WTC11 (cell line): ENCODE measurements around the gene ITGAV. TPM values are rescaled to one million over a fixed set of nuclear protein-coding genes. Genes with fewer than 3 reads are reported as not detected.

Experiments
- ATAC-seq: fragments of 200-7000 bp; cut with Tn5 transposase; 2 replicates; pipeline ENCODE4 v1.10.0; 2021; ENCODE audit warnings: mild to moderate bottlenecking, moderate library complexity
- CTCF ChIA-PET: fragments of 300-600 bp; sonication (Branson Sonifier 250); formaldehyde crosslinking; loops from one replicate; lab custom pipeline; 2021; ENCODE audit warnings: antibody characterized with exemption; lab: Charles Lee
- POLR2A ChIA-PET: fragments of 350-600 bp; sonication (Branson Sonifier 250); formaldehyde crosslinking; loops from one replicate; lab custom pipeline; 2021; ENCODE audit warnings: antibody characterized with exemption; lab: Charles Lee
- DNase-seq: peaks from one replicate; pipeline ENCODE4 v3.0.0; 2021; ENCODE audit warnings: low spot score
- H3K27ac Mint-ChIP-seq: 2 replicates; pipeline ENCODE4 v1.8.0; 2021; ENCODE audit warnings: mixed read lengths
- H3K27me3 Mint-ChIP-seq: 2 replicates; pipeline ENCODE4 v1.8.0; 2021; ENCODE audit warnings: low read depth, mild to moderate bottlenecking, moderate library complexity, mixed read lengths
- H3K36me3 Mint-ChIP-seq: 2 replicates; pipeline ENCODE4 v1.8.0; 2021; ENCODE audit warnings: mixed read lengths
- H3K4me1 Mint-ChIP-seq: 2 replicates; pipeline ENCODE4 v1.8.0; 2022; ENCODE audit warnings: mixed read lengths
- H3K4me3 Mint-ChIP-seq: 2 replicates; pipeline ENCODE4 v1.8.0; 2021; ENCODE audit warnings: mild to moderate bottlenecking, moderate library complexity, mixed read lengths
- H3K9me3 Mint-ChIP-seq: 2 replicates; pipeline ENCODE4 v1.8.0; 2021; ENCODE audit warnings: mixed read lengths
- CREM ChIP-seq: sonication (generic); formaldehyde crosslinking; IDR thresholded peaks from 2 replicates; pipeline ENCODE4 v1.8.1; 2022; ENCODE audit warnings: mild to moderate bottlenecking, missing genetic modification reagents, moderate library complexity
- ELF4 ChIP-seq: sonication (generic); formaldehyde crosslinking; IDR thresholded peaks from 2 replicates; pipeline ENCODE4 v1.8.1; 2022; ENCODE audit warnings: low read depth, mild to moderate bottlenecking, moderate library complexity, missing genetic modification reagents
- EMX1 ChIP-seq: fragments of 250-450 bp; sonication (Bioruptor Pico); IDR thresholded peaks from 2 replicates; pipeline ENCODE4 v1.8.0; 2021; ENCODE audit warnings: mild to moderate bottlenecking
- FOXK1 ChIP-seq: sonication (generic); formaldehyde crosslinking; IDR thresholded peaks from 2 replicates; pipeline ENCODE4 v1.8.0; 2022; ENCODE audit warnings: mild to moderate bottlenecking, moderate library complexity, missing genetic modification reagents
- FOXP1 ChIP-seq: sonication (generic); formaldehyde crosslinking; IDR thresholded peaks from 2 replicates; pipeline ENCODE4 v1.8.0; 2022; ENCODE audit warnings: missing genetic modification reagents, mild to moderate bottlenecking, moderate library complexity, borderline replicate concordance
- GABPB1 ChIP-seq: sonication (generic); formaldehyde crosslinking; IDR thresholded peaks from 2 replicates; pipeline ENCODE4 v1.8.1; 2023; ENCODE audit warnings: mild to moderate bottlenecking, missing genetic modification reagents
- GTF2I ChIP-seq: fragments of 250-450 bp; sonication (Bioruptor Pico); conservative IDR thresholded peaks from 2 replicates; pipeline ENCODE4 v1.4.0; 2021; ENCODE audit warnings: mild to moderate bottlenecking
- MXD4 ChIP-seq: fragments of 250-450 bp; sonication (Bioruptor Pico); IDR thresholded peaks from 2 replicates; pipeline ENCODE4 v1.8.0; 2021; ENCODE audit warnings: mild to moderate bottlenecking, moderate library complexity, borderline replicate concordance
- NR1H2 ChIP-seq: sonication (generic); formaldehyde crosslinking; IDR thresholded peaks from 2 replicates; pipeline ENCODE4 v1.9.0; 2021; ENCODE audit warnings: mild to moderate bottlenecking, moderate library complexity, missing genetic modification reagents
- NR2C2 ChIP-seq: sonication (generic); formaldehyde crosslinking; IDR thresholded peaks from 2 replicates; pipeline ENCODE4 v1.8.0; 2022; ENCODE audit warnings: mild to moderate bottlenecking, missing genetic modification reagents
- SMAD4 ChIP-seq: sonication (generic); formaldehyde crosslinking; IDR thresholded peaks from 2 replicates; pipeline ENCODE4 v1.8.0; 2022; ENCODE audit warnings: mild to moderate bottlenecking, missing genetic modification reagents
- SP1 ChIP-seq: sonication (generic); formaldehyde crosslinking; conservative IDR thresholded peaks from 2 replicates; pipeline ENCODE4 v1.8.1; 2022; ENCODE audit warnings: missing genetic modification reagents
- ZNF317 ChIP-seq: sonication (generic); formaldehyde crosslinking; IDR thresholded peaks from 2 replicates; pipeline ENCODE4 v1.8.1; 2023; ENCODE audit warnings: low read depth, mild to moderate bottlenecking, moderate library complexity, missing genetic modification reagents, borderline replicate concordance
- total RNA-seq: library from RNA; stranded (reverse); gene quantifications from 3 replicates; pipeline ENCODE4 v1.2.3, GENCODE V29; 2021
- TF ChIP-seq, protein P1 (sequence below): sonication (generic); formaldehyde crosslinking; IDR thresholded peaks from 2 replicates; pipeline ENCODE4 v1.8.0; 2022; ENCODE audit warnings: mild to moderate bottlenecking, missing genetic modification reagents
- TF ChIP-seq, protein P2 (sequence below): sonication (generic); formaldehyde crosslinking; IDR thresholded peaks from 2 replicates; pipeline ENCODE4 v1.8.1; 2023; ENCODE audit warnings: mild to moderate bottlenecking, missing genetic modification reagents, moderate library complexity
- TF ChIP-seq, protein P3 (sequence below): fragments of 250-450 bp; sonication (Bioruptor Pico); IDR thresholded peaks from 2 replicates; pipeline ENCODE4 v1.9.0; 2021; ENCODE audit warnings: mild to moderate bottlenecking
- TF ChIP-seq, protein P4 (sequence below): sonication (generic); formaldehyde crosslinking; IDR thresholded peaks from 2 replicates; pipeline ENCODE4 v1.8.0; 2022; ENCODE audit warnings: mild to moderate bottlenecking, missing genetic modification reagents

Gene ITGAV
- total RNA-seq, 1 experiment from 2014 or later = 30.0 TPM

DNA sequence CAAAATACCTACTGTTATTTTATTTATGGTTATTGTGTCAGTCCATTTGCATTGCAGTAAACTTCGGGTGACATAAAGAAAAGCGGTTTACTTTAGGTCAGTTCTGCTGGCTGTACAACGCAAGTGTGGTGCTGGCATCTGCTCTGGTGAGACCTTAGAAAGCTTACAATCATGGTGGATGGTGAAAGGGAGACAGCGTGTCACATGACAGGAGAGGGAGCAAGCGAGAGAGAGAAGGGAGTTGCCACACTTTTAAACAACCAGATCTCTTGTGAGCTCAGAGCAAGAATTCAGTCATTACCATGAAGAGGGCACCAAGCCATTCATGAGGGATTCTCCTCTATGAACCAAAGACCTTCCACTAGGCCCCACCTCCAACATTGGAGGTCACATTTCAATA is 102.0 kb downstream of the ITGAV start:
- peaks cover 15% of the 10 kb centered on the region for H3K36me3 Mint-ChIP-seq
- H3K4me1 Mint-ChIP-seq = peaks cover 33% of the 10 kb centered on the region
- ATAC-seq = no peak
- ChIA-PET CTCF (no interaction called here), POLR2A (no interaction called here)
- no peak overlapping the region for H3K27ac Mint-ChIP-seq
- no peaks in the 10 kb centered on the region for H3K27me3 Mint-ChIP-seq
- H3K4me3 Mint-ChIP-seq = no peak overlapping the region
- H3K9me3 Mint-ChIP-seq = peaks cover 18% of the 10 kb centered on the region
- no peak for DNase-seq
- TF ChIP-seq, protein P1, sequence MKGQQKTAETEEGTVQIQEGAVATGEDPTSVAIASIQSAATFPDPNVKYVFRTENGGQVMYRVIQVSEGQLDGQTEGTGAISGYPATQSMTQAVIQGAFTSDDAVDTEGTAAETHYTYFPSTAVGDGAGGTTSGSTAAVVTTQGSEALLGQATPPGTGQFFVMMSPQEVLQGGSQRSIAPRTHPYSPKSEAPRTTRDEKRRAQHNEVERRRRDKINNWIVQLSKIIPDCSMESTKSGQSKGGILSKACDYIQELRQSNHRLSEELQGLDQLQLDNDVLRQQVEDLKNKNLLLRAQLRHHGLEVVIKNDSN (CRISPR knock-in tag) = peak; percentile 41; the same call in 1 of the 2 replicates
- no peak for TF ChIP-seq EMX1 (CRISPR knock-in tag)
- TF ChIP-seq, protein P2, sequence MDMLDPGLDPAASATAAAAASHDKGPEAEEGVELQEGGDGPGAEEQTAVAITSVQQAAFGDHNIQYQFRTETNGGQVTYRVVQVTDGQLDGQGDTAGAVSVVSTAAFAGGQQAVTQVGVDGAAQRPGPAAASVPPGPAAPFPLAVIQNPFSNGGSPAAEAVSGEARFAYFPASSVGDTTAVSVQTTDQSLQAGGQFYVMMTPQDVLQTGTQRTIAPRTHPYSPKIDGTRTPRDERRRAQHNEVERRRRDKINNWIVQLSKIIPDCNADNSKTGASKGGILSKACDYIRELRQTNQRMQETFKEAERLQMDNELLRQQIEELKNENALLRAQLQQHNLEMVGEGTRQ (CRISPR knock-in tag) = peak; percentile 68
- TF ChIP-seq, all 79 proteins: peak for 2

DNA sequence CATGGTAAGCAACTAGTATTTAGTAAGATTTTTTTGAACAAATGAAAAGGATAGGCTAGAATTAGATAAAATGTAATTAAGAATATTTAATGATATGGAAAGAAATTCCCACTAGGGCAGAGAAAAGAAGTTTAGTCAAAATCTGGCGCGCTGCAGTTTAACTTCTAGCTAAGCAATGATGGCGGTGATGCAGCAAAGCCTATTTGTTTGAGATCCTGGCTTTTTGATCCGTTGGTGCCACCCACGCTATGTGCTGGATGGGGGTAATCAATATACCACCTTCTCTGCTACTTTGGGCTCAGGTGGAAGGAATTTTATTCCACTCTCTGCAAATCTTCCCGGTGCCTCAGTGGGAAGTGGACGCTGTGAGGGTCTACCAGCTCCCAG is 103.6 kb downstream of the ITGAV start:
- H3K4me3 Mint-ChIP-seq = peak overlapping the region; percentile 88
- CTCF ChIA-PET = interaction anchor here (1.3 kb wide), 1 partner anchor 104 kb away, joined by 5 read pairs; the partner anchor contains the start of gene ITGAV
- TF ChIP-seq GTF2I (CRISPR knock-in tag) = no peak
- TF ChIP-seq, protein P3, sequence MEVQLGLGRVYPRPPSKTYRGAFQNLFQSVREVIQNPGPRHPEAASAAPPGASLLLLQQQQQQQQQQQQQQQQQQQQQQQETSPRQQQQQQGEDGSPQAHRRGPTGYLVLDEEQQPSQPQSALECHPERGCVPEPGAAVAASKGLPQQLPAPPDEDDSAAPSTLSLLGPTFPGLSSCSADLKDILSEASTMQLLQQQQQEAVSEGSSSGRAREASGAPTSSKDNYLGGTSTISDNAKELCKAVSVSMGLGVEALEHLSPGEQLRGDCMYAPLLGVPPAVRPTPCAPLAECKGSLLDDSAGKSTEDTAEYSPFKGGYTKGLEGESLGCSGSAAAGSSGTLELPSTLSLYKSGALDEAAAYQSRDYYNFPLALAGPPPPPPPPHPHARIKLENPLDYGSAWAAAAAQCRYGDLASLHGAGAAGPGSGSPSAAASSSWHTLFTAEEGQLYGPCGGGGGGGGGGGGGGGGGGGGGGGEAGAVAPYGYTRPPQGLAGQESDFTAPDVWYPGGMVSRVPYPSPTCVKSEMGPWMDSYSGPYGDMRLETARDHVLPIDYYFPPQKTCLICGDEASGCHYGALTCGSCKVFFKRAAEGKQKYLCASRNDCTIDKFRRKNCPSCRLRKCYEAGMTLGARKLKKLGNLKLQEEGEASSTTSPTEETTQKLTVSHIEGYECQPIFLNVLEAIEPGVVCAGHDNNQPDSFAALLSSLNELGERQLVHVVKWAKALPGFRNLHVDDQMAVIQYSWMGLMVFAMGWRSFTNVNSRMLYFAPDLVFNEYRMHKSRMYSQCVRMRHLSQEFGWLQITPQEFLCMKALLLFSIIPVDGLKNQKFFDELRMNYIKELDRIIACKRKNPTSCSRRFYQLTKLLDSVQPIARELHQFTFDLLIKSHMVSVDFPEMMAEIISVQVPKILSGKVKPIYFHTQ (CRISPR knock-in tag) = no peak
- no peak for TF ChIP-seq FOXP1
- no peak for TF ChIP-seq NR2C2
- no peak for TF ChIP-seq CREM (CRISPR knock-in tag)
- TF ChIP-seq NR1H2 (CRISPR knock-in tag) = no peak
- TF ChIP-seq MXD4 (CRISPR knock-in tag) = no peak
- no peak for TF ChIP-seq ELF4
- TF ChIP-seq, protein P4, sequence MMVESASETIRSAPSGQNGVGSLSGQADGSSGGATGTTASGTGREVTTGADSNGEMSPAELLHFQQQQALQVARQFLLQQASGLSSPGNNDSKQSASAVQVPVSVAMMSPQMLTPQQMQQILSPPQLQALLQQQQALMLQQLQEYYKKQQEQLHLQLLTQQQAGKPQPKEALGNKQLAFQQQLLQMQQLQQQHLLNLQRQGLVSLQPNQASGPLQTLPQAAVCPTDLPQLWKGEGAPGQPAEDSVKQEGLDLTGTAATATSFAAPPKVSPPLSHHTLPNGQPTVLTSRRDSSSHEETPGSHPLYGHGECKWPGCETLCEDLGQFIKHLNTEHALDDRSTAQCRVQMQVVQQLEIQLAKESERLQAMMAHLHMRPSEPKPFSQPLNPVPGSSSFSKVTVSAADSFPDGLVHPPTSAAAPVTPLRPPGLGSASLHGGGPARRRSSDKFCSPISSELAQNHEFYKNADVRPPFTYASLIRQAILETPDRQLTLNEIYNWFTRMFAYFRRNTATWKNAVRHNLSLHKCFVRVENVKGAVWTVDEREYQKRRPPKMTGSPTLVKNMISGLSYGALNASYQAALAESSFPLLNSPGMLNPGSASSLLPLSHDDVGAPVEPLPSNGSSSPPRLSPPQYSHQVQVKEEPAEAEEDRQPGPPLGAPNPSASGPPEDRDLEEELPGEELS (CRISPR knock-in tag) = no peak
- no peak for TF ChIP-seq GABPB1
- TF ChIP-seq ZNF317 = no peak
- TF ChIP-seq SMAD4 (CRISPR knock-in tag) = no peak
- TF ChIP-seq FOXK1 (CRISPR knock-in tag) = no peak
- H3K36me3 Mint-ChIP-seq = peaks cover 4% of the 10 kb centered on the region
- DNase-seq (no peak), ATAC-seq (no peak)
- no peaks in the 10 kb centered on the region for H3K27me3 Mint-ChIP-seq
- H3K27ac Mint-ChIP-seq = no peak overlapping the region
- H3K4me1 Mint-ChIP-seq = peaks cover 33% of the 10 kb centered on the region
- POLR2A ChIA-PET = interaction anchor here (0.7 to 0.8 kb wide), 3 partner anchors 87 to 207 kb away, joined by 3 to 4 read pairs (median 3); partner anchors contain the start of gene ZC3H15
- H3K9me3 Mint-ChIP-seq = peaks cover 4% of the 10 kb centered on the region

DNA sequence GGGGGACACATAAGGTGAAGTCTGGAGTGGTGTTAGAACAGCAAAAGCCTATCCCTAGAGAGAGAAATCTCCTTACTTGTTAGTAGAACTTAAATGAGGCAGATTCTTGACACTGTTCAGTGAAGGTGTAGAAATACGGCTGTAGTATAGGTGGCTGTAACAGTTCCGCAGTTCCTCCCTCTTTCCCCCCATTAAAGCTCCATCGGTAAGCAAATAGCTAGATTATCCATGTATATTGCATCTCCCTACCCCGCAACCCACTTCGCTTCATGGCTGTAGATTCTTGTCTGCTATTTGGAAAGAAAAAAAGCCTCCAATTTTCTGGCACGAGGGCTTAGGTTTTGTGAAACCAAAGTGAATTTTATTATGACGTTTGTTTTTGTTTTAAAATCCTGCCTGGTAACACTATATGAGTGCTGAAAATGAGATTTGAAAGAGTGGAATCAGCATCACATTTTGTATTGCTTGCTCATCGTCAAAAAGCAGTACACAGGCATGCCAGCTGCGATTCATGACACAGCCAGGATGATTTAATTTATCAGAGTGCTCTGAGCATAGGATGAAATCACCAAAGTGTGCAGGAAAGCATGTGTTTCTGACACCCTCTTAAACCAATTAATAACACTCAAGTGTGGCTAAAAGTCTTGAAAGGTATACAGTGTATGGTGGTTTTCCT is 105.4 kb downstream of the ITGAV start:
- no peaks in the 10 kb centered on the region for H3K36me3 Mint-ChIP-seq
- CTCF ChIA-PET = interaction anchor here (1.0 kb wide), 1 partner anchor 40 kb away, joined by 4 read pairs; no protein-coding TSS in a partner anchor
- no peak overlapping the region for H3K27ac Mint-ChIP-seq
- no peak for DNase-seq
- peaks cover 40% of the 10 kb centered on the region for H3K4me1 Mint-ChIP-seq
- no peaks in the 10 kb centered on the region for H3K27me3 Mint-ChIP-seq
- no peak for ATAC-seq
- no peaks in the 10 kb centered on the region for H3K9me3 Mint-ChIP-seq
- TF ChIP-seq SP1 (CRISPR knock-in tag) = no peak
- TF ChIP-seq, all 79 proteins: peak for 0
- H3K4me3 Mint-ChIP-seq = peak overlapping the region; percentile 88
- POLR2A ChIA-PET = interaction anchor here (0.6 kb wide), 1 partner anchor 77 kb away, joined by 3 read pairs; no protein-coding TSS in a partner anchor
